Neural progenitor cell (in vitro differentiated cells): ENCODE data around the gene GRIK2.

ENCODE experiments used
- CTCF ChIP-seq: fragments of 200-600 bp; sonication (generic); IDR thresholded peaks from 2 replicates; pipeline ENCODE4 v1.5.1; 2017; ENCODE audit warnings: antibody characterized with exemption, mild to moderate bottlenecking
- EZH2phosphoT487 ChIP-seq: fragments of 200-600 bp; sonication (generic); IDR thresholded peaks from 2 replicates; pipeline ENCODE4 v1.6.1; 2017; ENCODE audit warnings: antibody characterized with exemption

GRCh38 chr6:101931766-101932165 is 538.3 kb downstream of the GRIK2 start:
- TF ChIP-seq EZH2phosphoT487 = no peak
- TF ChIP-seq CTCF = no peak
